Esophagus muscularis mucosa (tissue), 3 donors: ENCODE measurements around the gene LRRC45.

Experiments
- POLR2A ChIP-seq: fragments of 450-650 bp; IDR thresholded peaks from one replicate; pipeline ENCODE4 v1.6.1; 2017; ENCODE audit warnings: antibody characterized with exemption, moderate library complexity, mild to moderate bottlenecking, low read depth
- POLR2AphosphoS5 ChIP-seq, 2 donors: sonication (generic); formaldehyde crosslinking; IDR thresholded peaks; one replicate each; pipeline ENCODE4 v1.6.1; 2017; ENCODE audit warnings: antibody characterized with exemption in 2 of 2
- TF ChIP-seq, protein P1 (sequence below), 3 experiments: fragments of 200-600 bp in 2 of 3; fragments of 450-650 bp in 1 of 3; sonication (generic) in 2 of 3; IDR thresholded peaks; one replicate each; pipeline ENCODE4 v1.5.1; 2017 to 2019; ENCODE audit warnings: antibody characterized with exemption in 3 of 3, mild to moderate bottlenecking in 2 of 3, moderate library complexity in 1 of 3

DNA sequence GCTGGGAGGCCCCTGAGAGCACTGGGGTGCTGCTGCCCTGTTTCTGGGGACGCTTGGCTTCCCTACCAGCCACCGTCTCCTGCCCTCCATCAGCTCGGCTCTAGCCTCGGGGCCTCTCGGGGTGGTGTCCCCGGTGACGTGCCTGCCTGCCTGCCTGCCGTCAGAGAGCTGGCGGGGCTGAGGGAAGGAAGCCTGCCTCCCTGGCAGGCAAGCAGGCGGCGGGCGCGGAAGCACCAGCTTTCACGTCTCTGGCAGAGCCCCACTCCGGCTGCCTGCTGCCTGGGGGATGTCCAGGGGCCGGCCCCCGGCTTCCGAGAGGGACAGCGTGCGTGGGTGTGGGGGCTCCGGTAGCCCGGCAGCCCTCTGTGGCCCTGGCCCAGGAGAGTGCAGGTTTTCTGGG lies 9.8 kb upstream of the LRRC45 start:
- no peak for TF ChIP-seq POLR2AphosphoS5 (IDR thresholded peaks at IDR 0.05)
- TF ChIP-seq, protein P1, sequence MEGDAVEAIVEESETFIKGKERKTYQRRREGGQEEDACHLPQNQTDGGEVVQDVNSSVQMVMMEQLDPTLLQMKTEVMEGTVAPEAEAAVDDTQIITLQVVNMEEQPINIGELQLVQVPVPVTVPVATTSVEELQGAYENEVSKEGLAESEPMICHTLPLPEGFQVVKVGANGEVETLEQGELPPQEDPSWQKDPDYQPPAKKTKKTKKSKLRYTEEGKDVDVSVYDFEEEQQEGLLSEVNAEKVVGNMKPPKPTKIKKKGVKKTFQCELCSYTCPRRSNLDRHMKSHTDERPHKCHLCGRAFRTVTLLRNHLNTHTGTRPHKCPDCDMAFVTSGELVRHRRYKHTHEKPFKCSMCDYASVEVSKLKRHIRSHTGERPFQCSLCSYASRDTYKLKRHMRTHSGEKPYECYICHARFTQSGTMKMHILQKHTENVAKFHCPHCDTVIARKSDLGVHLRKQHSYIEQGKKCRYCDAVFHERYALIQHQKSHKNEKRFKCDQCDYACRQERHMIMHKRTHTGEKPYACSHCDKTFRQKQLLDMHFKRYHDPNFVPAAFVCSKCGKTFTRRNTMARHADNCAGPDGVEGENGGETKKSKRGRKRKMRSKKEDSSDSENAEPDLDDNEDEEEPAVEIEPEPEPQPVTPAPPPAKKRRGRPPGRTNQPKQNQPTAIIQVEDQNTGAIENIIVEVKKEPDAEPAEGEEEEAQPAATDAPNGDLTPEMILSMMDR (IDR thresholded peaks at IDR 0.05): no peak
- TF ChIP-seq POLR2A: no peak
